GM23338 (cell line): ENCODE measurements around the gene LRRC2. TPM values are rescaled to one million over a fixed set of nuclear protein-coding genes. Genes with fewer than 3 reads are reported as not detected.

Source experiments
- ATAC-seq: fragments of 200-7000 bp; cut with Tn5 transposase; 3 replicates; pipeline ENCODE4 v1.9.1; 2020
- DNase-seq: peaks from one replicate; pipeline ENCODE4 v3.0.0-alpha.2; 2015; ENCODE audit warnings: low spot score
- H2AFZ ChIP-seq: fragments of 200-600 bp; sonication (generic); 2 replicates; pipeline ENCODE4 v1.8.0; 2016; ENCODE audit warnings: antibody characterized with exemption, mild to moderate bottlenecking, moderate library complexity
- H3F3A ChIP-seq: fragments of 200-600 bp; sonication (generic); replicated peaks from 2 replicates; pipeline ENCODE4 v1.8.0; 2017; ENCODE audit warnings: antibody characterized with exemption, mixed run types, low read depth
- H3K27ac ChIP-seq: fragments of 200-600 bp; sonication (generic); 2 replicates; pipeline ENCODE4 v1.6.1; 2016; ENCODE audit warnings: low read depth
- H3K27me3 ChIP-seq: fragments of 200-600 bp; sonication (generic); 2 replicates; pipeline ENCODE4 v1.8.0; 2016; ENCODE audit warnings: mild to moderate bottlenecking, mixed run types, moderate library complexity; ENCODE audit not compliant: insufficient read depth
- H3K36me3 ChIP-seq: fragments of 200-600 bp; sonication (generic); 2 replicates; pipeline ENCODE4 v1.8.0; 2016; ENCODE audit warnings: mild to moderate bottlenecking; ENCODE audit not compliant: insufficient read depth
- H3K4me1 ChIP-seq: fragments of 200-600 bp; sonication (generic); 2 replicates; pipeline ENCODE4 v1.8.0; 2016; ENCODE audit warnings: mild to moderate bottlenecking, moderate library complexity; ENCODE audit not compliant: insufficient read depth
- H3K4me2 ChIP-seq: fragments of 200-600 bp; sonication (generic); 2 replicates; pipeline ENCODE4 v1.7.1; 2017; ENCODE audit warnings: mixed run types
- H3K4me3 ChIP-seq: fragments of 200-600 bp; sonication (generic); 2 replicates; pipeline ENCODE4 v1.6.1; 2016; ENCODE audit warnings: mixed run types
- H3K79me2 ChIP-seq: fragments of 200-600 bp; sonication (generic); replicated peaks from 2 replicates; pipeline ENCODE4 v1.8.0; 2017; ENCODE audit warnings: mild to moderate bottlenecking; ENCODE audit not compliant: insufficient read depth
- H3K9me2 ChIP-seq: fragments of 200-600 bp; sonication (generic); 2 replicates; pipeline ENCODE4 v1.8.0; 2017; ENCODE audit not compliant: insufficient read depth
- H4K20me1 ChIP-seq: fragments of 200-600 bp; sonication (generic); replicated peaks from 2 replicates; pipeline ENCODE4 v1.8.0; 2017; ENCODE audit warnings: mild to moderate bottlenecking; ENCODE audit not compliant: insufficient read depth
- H3K27ac Mint-ChIP-seq: 2 replicates; pipeline ENCODE4 v1.8.0; 2020; ENCODE audit warnings: inconsistent platforms, mild to moderate bottlenecking, moderate library complexity, mixed read lengths
- H3K27me3 Mint-ChIP-seq: 3 replicates; pipeline ENCODE4 v1.8.0; 2022; ENCODE audit warnings: low read depth, mild to moderate bottlenecking, moderate library complexity, mixed read lengths, inconsistent platforms; ENCODE audit not compliant: insufficient read depth, poor library complexity
- H3K36me3 Mint-ChIP-seq: 3 replicates; pipeline ENCODE4 v1.8.0; 2021; ENCODE audit warnings: low read depth, mild to moderate bottlenecking, inconsistent platforms, moderate library complexity, mixed read lengths
- H3K4me1 Mint-ChIP-seq: 3 replicates; pipeline ENCODE4 v1.8.0; 2020; ENCODE audit warnings: mild to moderate bottlenecking, inconsistent platforms, mixed read lengths
- H3K4me3 Mint-ChIP-seq: 3 replicates; pipeline ENCODE4 v1.8.0; 2021; ENCODE audit warnings: moderate library complexity, mild to moderate bottlenecking, inconsistent platforms, mixed read lengths
- H3K9me3 Mint-ChIP-seq: 3 replicates; pipeline ENCODE4 v1.8.0; 2020; ENCODE audit warnings: moderate library complexity, mild to moderate bottlenecking, inconsistent platforms, mixed read lengths
- CREB1 ChIP-seq: fragments of 250-450 bp; sonication (Bioruptor Pico); IDR thresholded peaks from 2 replicates; pipeline ENCODE4 v1.5.0; 2020; ENCODE audit warnings: low read depth, mild to moderate bottlenecking, moderate library complexity
- CTCF ChIP-seq, 2 experiments: fragments of 200-600 bp in 1 of 2; sonication (generic) in 1 of 2; conservative IDR thresholded peaks; 2 replicates each; pipeline versions ENCODE4 v1.5.1 to v1.6.1; 2016 to 2017; ENCODE audit warnings: antibody characterized with exemption in 2 of 2, low read depth in 2 of 2, mild to moderate bottlenecking in 2 of 2, moderate library complexity in 1 of 2
- EZH2phosphoT487 ChIP-seq: fragments of 200-600 bp; sonication (generic); IDR thresholded peaks from one replicate; pipeline ENCODE4 v1.8.1; 2018; ENCODE audit warnings: antibody characterized with exemption; ENCODE audit not compliant: unreplicated experiment
- JUNB ChIP-seq: IDR thresholded peaks from one replicate; pipeline ENCODE4 v1.6.1; 2016; ENCODE audit warnings: antibody characterized with exemption; ENCODE audit not compliant: unreplicated experiment
- NANOG ChIP-seq: IDR thresholded peaks from 2 replicates; pipeline ENCODE4 v1.6.1; 2016; ENCODE audit warnings: antibody characterized with exemption, borderline replicate concordance
- STAT1 ChIP-seq: IDR thresholded peaks from one replicate; pipeline ENCODE4 v1.6.1; 2016; ENCODE audit warnings: antibody characterized with exemption; ENCODE audit not compliant: unreplicated experiment
- ZNF331 ChIP-seq: fragments of 250-450 bp; sonication (Bioruptor Pico); IDR thresholded peaks from 2 replicates; pipeline ENCODE4 v1.5.0; 2020; ENCODE audit warnings: low read depth, mild to moderate bottlenecking, moderate library complexity
- polyA plus RNA-seq: library from polyadenylated mRNA; unstranded; fragments of >200 nt; fragmentation: Nextera tagmentation; extraction: Ambion mirVana; gene quantifications from 2 replicates; pipeline ENCODE4 v1.2.1, GENCODE V29; 2016
- total RNA-seq: library from RNA; depleted of rRNA; stranded (reverse); fragments of >200 nt; shearing (Covaris generic); gene quantifications from 2 replicates; pipeline ENCODE4 v1.2.3, GENCODE V29; 2014
- TF ChIP-seq, protein P1 (sequence below): IDR thresholded peaks from one replicate; pipeline ENCODE4 v1.6.1; 2018; ENCODE audit warnings: antibody characterized with exemption; ENCODE audit not compliant: unreplicated experiment
- TF ChIP-seq, protein P2 (sequence below): fragments of 250-450 bp; sonication (Bioruptor Pico); IDR thresholded peaks from 2 replicates; pipeline ENCODE4 v1.5.0; 2020; ENCODE audit warnings: mild to moderate bottlenecking, moderate library complexity

Gene LRRC2
- total and polyA plus RNA-seq, 2 experiments from 2014 or later: 6.5 to 7.1 TPM

DNA sequence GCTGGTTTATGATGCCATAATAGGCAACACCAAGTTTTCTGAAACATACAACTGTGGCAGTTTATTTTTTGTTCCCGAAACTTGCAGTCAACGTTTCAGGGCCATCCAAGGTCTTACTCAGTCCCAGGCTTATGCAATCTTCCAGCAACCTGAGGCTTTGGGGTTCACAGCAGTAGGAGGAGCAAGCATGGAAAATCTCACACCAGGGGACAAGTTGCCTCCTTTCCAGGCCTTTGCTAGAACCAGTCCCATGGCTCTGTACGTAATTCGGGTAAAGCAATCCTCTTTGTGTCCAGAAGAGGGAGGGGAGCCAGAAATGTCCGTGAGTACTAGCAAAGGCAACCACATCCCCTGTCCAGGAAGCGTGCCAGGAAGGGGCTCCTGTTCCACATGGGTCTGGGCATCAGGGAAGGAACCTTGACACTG, 41.5 kb upstream of the LRRC2 start:
- H3K9me2 ChIP-seq: no peaks in the 10 kb centered on the region
- no peaks in the 10 kb centered on the region for H3F3A ChIP-seq
- no peaks in the 10 kb centered on the region for H4K20me1 ChIP-seq
- no peaks in the 10 kb centered on the region for H3K9me3 Mint-ChIP-seq
- H3K4me1 ChIP-seq: peaks cover 37% of the 10 kb centered on the region
- peak overlapping the region; percentile 86 for H2AFZ ChIP-seq
- H3K4me3 ChIP-seq: no peak overlapping the region
- no peaks in the 10 kb centered on the region for H3K27me3 ChIP-seq
- H3K27ac ChIP-seq: no peak overlapping the region
- H3K4me1 Mint-ChIP-seq: peaks cover 49% of the 10 kb centered on the region
- ATAC-seq (peak; percentile 90), DNase-seq (peak; percentile 85)
- H3K4me3 Mint-ChIP-seq: no peak overlapping the region
- peak; percentile 54 to 61 for TF ChIP-seq CTCF (conservative IDR thresholded peaks at IDR 0.05; ENCODE audit: low read depth in 2 of 2)
- no peak for TF ChIP-seq ZNF331
- no peaks in the 10 kb centered on the region for H3K36me3 ChIP-seq
- H3K27me3 Mint-ChIP-seq: peaks cover 2% of the 10 kb centered on the region
- no peak overlapping the region for H3K4me2 ChIP-seq
- peak overlapping the region; percentile 58; the same call in 1 of the 2 replicates for H3K27ac Mint-ChIP-seq
- no peaks in the 10 kb centered on the region for H3K36me3 Mint-ChIP-seq
- no peaks in the 10 kb centered on the region for H3K79me2 ChIP-seq

DNA sequence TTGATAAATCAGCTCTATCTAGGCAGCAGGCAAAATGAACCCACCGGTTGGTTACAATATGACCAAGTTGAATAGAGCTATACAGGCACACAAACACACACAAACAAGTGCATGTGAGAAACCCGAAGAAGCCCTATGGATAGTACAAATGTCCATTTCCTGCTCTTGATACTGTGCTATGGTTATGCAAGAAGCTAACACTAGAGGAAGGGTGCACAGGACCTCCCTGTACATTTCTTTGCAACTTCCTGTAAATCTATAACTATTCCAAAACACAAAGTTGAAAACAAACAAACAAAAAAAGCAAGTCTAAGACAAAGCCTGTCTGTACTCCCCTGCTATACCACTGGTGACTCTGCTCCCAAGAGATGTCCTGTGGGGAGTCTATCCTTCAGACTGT, 38.0 kb upstream of the LRRC2 start:
- 0 out of 2 replicates have a peak, but pooled peaks cover 3% of the 10 kb centered on the region for H3K9me2 ChIP-seq
- H4K20me1 ChIP-seq: no peaks in the 10 kb centered on the region
- peaks cover 33% of the 10 kb centered on the region for H3K4me1 ChIP-seq
- no peak overlapping the region for H2AFZ ChIP-seq
- no peak overlapping the region for H3K4me3 Mint-ChIP-seq
- H3K4me1 Mint-ChIP-seq: peaks cover 44% of the 10 kb centered on the region
- H3F3A ChIP-seq: no peaks in the 10 kb centered on the region
- no peaks in the 10 kb centered on the region for H3K9me3 Mint-ChIP-seq
- TF ChIP-seq EZH2phosphoT487: no peak
- no peak for TF ChIP-seq CREB1 (CRISPR knock-in tag)
- TF ChIP-seq, protein P1, sequence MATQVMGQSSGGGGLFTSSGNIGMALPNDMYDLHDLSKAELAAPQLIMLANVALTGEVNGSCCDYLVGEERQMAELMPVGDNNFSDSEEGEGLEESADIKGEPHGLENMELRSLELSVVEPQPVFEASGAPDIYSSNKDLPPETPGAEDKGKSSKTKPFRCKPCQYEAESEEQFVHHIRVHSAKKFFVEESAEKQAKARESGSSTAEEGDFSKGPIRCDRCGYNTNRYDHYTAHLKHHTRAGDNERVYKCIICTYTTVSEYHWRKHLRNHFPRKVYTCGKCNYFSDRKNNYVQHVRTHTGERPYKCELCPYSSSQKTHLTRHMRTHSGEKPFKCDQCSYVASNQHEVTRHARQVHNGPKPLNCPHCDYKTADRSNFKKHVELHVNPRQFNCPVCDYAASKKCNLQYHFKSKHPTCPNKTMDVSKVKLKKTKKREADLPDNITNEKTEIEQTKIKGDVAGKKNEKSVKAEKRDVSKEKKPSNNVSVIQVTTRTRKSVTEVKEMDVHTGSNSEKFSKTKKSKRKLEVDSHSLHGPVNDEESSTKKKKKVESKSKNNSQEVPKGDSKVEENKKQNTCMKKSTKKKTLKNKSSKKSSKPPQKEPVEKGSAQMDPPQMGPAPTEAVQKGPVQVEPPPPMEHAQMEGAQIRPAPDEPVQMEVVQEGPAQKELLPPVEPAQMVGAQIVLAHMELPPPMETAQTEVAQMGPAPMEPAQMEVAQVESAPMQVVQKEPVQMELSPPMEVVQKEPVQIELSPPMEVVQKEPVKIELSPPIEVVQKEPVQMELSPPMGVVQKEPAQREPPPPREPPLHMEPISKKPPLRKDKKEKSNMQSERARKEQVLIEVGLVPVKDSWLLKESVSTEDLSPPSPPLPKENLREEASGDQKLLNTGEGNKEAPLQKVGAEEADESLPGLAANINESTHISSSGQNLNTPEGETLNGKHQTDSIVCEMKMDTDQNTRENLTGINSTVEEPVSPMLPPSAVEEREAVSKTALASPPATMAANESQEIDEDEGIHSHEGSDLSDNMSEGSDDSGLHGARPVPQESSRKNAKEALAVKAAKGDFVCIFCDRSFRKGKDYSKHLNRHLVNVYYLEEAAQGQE: no peak
- TF ChIP-seq JUNB: no peak
- no peak for TF ChIP-seq STAT1
- TF ChIP-seq, protein P2, sequence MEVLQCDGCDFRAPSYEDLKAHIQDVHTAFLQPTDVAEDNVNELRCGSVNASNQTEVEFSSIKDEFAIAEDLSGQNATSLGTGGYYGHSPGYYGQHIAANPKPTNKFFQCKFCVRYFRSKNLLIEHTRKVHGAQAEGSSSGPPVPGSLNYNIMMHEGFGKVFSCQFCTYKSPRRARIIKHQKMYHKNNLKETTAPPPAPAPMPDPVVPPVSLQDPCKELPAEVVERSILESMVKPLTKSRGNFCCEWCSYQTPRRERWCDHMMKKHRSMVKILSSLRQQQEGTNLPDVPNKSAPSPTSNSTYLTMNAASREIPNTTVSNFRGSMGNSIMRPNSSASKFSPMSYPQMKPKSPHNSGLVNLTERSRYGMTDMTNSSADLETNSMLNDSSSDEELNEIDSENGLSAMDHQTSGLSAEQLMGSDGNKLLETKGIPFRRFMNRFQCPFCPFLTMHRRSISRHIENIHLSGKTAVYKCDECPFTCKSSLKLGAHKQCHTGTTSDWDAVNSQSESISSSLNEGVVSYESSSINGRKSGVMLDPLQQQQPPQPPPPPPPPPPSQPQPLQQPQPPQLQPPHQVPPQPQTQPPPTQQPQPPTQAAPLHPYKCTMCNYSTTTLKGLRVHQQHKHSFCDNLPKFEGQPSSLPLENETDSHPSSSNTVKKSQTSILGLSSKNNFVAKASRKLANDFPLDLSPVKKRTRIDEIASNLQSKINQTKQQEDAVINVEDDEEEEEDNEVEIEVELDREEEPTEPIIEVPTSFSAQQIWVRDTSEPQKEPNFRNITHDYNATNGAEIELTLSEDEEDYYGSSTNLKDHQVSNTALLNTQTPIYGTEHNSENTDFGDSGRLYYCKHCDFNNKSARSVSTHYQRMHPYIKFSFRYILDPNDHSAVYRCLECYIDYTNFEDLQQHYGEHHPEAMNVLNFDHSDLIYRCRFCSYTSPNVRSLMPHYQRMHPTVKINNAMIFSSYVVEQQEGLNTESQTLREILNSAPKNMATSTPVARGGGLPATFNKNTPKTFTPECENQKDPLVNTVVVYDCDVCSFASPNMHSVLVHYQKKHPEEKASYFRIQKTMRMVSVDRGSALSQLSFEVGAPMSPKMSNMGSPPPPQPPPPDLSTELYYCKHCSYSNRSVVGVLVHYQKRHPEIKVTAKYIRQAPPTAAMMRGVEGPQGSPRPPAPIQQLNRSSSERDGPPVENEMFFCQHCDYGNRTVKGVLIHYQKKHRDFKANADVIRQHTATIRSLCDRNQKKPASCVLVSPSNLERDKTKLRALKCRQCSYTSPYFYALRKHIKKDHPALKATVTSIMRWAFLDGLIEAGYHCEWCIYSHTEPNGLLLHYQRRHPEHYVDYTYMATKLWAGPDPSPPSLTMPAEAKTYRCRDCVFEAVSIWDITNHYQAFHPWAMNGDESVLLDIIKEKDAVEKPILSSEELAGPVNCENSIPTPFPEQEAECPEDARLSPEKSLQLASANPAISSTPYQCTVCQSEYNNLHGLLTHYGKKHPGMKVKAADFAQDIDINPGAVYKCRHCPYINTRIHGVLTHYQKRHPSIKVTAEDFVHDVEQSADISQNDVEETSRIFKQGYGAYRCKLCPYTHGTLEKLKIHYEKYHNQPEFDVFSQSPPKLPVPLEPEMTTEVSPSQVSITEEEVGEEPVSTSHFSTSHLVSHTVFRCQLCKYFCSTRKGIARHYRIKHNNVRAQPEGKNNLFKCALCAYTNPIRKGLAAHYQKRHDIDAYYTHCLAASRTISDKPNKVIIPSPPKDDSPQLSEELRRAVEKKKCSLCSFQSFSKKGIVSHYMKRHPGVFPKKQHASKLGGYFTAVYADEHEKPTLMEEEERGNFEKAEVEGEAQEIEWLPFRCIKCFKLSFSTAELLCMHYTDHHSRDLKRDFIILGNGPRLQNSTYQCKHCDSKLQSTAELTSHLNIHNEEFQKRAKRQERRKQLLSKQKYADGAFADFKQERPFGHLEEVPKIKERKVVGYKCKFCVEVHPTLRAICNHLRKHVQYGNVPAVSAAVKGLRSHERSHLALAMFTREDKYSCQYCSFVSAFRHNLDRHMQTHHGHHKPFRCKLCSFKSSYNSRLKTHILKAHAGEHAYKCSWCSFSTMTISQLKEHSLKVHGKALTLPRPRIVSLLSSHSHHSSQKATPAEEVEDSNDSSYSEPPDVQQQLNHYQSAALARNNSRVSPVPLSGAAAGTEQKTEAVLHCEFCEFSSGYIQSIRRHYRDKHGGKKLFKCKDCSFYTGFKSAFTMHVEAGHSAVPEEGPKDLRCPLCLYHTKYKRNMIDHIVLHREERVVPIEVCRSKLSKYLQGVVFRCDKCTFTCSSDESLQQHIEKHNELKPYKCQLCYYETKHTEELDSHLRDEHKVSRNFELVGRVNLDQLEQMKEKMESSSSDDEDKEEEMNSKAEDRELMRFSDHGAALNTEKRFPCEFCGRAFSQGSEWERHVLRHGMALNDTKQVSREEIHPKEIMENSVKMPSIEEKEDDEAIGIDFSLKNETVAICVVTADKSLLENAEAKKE (CRISPR knock-in tag): no peak
- TF ChIP-seq NANOG: no peak
- peaks cover 2% of the 10 kb centered on the region for H3K27me3 Mint-ChIP-seq
- no peaks in the 10 kb centered on the region for H3K79me2 ChIP-seq
- no peak overlapping the region for H3K4me3 ChIP-seq
- no peak for DNase-seq
- H3K36me3 ChIP-seq: no peaks in the 10 kb centered on the region
- H3K27me3 ChIP-seq: no peaks in the 10 kb centered on the region
- H3K27ac Mint-ChIP-seq: no peak overlapping the region
- peak overlapping the region; percentile 55 for H3K4me2 ChIP-seq
- no peak for ATAC-seq
- peak overlapping the region; percentile 70 for H3K27ac ChIP-seq
- H3K36me3 Mint-ChIP-seq: no peaks in the 10 kb centered on the region
